C4-2B (cell line): ENCODE data around the gene MIF.

ENCODE experiments used
- ZFX ChIP-seq: fragments of 450-650 bp; IDR thresholded peaks from 2 replicates; pipeline ENCODE4 v1.6.1; 2017
- TF ChIP-seq, protein P1 (sequence below): fragments of 450-650 bp; conservative IDR thresholded peaks from 2 replicates; pipeline ENCODE4 v1.5.1; 2017; ENCODE audit warnings: mild to moderate bottlenecking

DNA sequence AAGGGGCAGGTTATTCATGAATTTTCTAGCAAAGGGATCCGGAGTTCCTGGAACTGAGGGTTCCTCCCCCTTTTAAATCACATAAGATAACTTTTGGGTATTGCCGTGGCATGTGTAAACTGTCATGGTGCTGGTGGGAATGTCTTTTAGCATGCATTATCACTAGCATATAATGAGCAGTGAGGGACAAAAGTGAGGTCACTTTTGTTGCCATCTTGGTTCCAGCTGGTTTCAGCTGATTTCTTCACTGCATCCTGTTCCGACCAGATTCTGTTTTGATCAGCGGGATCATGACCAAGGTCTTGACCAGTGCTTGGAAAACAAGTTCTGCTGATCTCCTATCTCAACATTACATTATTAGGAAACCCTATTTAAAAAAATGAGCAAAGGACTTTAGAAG is 7.4 kb downstream of the MIF start:
- TF ChIP-seq, protein P1, sequence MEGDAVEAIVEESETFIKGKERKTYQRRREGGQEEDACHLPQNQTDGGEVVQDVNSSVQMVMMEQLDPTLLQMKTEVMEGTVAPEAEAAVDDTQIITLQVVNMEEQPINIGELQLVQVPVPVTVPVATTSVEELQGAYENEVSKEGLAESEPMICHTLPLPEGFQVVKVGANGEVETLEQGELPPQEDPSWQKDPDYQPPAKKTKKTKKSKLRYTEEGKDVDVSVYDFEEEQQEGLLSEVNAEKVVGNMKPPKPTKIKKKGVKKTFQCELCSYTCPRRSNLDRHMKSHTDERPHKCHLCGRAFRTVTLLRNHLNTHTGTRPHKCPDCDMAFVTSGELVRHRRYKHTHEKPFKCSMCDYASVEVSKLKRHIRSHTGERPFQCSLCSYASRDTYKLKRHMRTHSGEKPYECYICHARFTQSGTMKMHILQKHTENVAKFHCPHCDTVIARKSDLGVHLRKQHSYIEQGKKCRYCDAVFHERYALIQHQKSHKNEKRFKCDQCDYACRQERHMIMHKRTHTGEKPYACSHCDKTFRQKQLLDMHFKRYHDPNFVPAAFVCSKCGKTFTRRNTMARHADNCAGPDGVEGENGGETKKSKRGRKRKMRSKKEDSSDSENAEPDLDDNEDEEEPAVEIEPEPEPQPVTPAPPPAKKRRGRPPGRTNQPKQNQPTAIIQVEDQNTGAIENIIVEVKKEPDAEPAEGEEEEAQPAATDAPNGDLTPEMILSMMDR = no peak
- no peak for TF ChIP-seq ZFX
